Measurements from ENCODE around the gene AADACL4.

The AADACL4 gene

GRCh38 chr1:12618661-12618964 is 25.3 kb upstream of the AADACL4 start:
- TF ChIP-seq CTCF (IDR thresholded peaks at IDR 0.05; ENCODE audit: low read depth, low read length) = no peak
- no peak for TF ChIP-seq MYC (IDR thresholded peaks at IDR 0.05; ENCODE audit: low read depth, low read length)
- TF ChIP-seq POLR2A (IDR thresholded peaks at IDR 0.05; ENCODE audit: extremely low read depth, insufficient read length) = no peak
- TF ChIP-seq MAX (IDR thresholded peaks at IDR 0.05; ENCODE audit: low read depth, low read length) = no peak
- no peak for DNase-seq (ENCODE audit: low read depth)
- peak overlapping the region; percentile 51 for H3K4me3 ChIP-seq (ENCODE audit: low read depth, low read length)

DNA sequence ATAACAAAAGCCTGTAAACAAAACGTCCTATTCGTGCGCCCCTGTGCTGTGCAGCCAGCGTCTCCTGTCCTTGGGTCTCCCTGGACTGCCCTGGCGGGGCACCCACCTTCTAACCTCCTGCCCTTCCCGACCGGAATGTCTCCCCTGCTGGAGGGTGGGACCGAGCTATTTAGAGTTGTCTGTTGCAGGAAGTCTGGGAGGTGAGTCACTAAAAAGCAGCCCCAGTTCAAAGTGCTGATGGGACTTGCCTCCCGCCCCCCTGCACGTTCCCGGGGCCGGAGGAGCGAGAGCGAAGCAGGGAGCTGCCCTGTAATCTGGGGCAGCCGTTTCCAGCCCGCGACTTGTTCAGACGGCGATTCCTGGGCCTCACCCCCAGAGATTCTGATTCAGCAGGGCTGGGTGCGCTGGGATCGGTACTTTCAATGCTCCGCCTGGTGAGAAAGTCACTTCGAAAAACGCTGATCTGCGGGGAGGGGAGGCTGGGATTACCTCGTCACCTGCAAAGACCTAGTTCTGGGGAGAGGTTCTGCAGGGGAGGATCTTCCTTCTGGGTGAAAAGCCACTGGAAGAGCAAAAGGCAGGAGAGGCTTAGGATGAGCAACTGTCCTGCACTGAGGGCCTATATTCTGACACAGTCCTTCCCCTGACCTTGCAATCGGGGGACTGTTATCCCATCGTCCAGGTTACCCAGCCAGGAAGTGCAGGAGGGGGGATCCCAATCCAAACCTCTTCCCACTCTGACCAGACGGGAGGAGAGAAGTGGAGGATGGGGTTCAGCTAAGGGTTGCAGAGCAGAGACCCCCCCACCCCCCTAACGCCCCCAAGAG is 24.7 kb upstream of the AADACL4 start:
- TF ChIP-seq POLR2A (IDR thresholded peaks at IDR 0.05; ENCODE audit: extremely low read depth, insufficient read length) (no peak), MAX (IDR thresholded peaks at IDR 0.05; ENCODE audit: low read depth, low read length) (peak; percentile 59; the same call in 1 of the 2 replicates), CTCF (IDR thresholded peaks at IDR 0.05; ENCODE audit: low read depth, low read length) (no peak), MYC (IDR thresholded peaks at IDR 0.05; ENCODE audit: low read depth, low read length) (no peak)
- peak overlapping the region; percentile 51 for H3K4me3 ChIP-seq (ENCODE audit: low read depth, low read length)
- peak; percentile 84 for DNase-seq (ENCODE audit: low read depth)

DNA sequence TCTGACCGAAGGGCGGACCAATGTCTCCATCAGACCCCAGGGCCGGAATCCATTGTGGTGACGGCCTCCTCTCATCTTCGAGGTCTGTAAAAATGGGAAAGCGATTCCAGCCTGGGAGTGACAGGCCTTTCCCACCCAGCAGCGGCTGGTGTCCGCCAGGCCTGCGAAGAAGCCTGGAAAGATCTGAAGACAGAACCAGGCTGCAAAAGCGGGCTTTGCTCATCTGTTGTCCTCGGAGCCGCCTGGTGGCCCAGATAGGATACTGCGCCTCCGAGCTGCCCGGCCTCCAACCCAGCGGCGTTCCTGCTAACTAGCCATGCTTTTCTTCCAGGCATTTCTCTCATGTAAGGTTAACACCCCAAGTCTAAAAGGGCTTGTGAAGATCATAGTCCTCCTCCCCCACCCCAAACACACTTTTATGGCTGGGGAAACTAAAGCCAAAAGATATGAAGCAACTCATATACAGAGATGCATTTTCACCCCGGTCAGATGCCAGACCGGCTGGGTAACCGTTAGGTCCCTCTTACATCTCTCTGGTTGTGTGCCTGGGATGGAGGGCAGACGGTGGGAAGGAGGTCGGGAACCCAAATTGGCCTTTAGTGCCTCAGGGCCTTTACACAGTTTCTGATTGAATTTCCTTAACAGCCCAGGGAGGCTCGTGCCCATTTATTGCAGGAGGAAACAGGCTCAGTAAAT is 23.9 kb upstream of the AADACL4 start:
- DNase-seq (ENCODE audit: low read depth) = peak; percentile 82
- no peak overlapping the region for H3K4me3 ChIP-seq (ENCODE audit: low read depth, low read length)
- TF ChIP-seq CTCF (IDR thresholded peaks at IDR 0.05; ENCODE audit: low read depth, low read length) = peak; percentile 88
- TF ChIP-seq MYC (IDR thresholded peaks at IDR 0.05; ENCODE audit: low read depth, low read length) = no peak

DNA sequence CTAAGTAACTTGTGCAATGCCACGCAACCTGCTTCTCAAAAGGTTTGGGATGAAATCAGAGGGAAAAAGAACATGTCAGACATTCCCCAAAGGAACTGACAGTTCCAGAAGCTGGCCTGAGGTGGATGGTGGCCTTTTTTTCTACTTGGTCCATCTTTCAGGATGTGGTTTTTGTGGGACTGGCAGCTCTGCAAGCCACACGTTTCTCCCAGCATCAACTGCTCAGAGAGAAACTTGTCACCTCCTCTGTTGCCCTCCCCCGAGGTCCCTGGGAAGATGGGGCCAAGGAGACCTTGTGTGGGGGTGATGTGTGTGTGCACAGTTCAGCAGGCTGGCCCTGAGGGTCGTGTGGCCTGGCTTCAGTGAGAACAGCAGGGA is 23.4 kb upstream of the AADACL4 start:
- TF ChIP-seq MAX (IDR thresholded peaks at IDR 0.05; ENCODE audit: low read depth, low read length) (no peak), MYC (IDR thresholded peaks at IDR 0.05; ENCODE audit: low read depth, low read length) (no peak), POLR2A (IDR thresholded peaks at IDR 0.05; ENCODE audit: extremely low read depth, insufficient read length) (no peak), CTCF (IDR thresholded peaks at IDR 0.05; ENCODE audit: low read depth, low read length) (no peak)
- H3K4me3 ChIP-seq (ENCODE audit: low read depth, low read length) = no peak overlapping the region
- peak; percentile 80 for DNase-seq (ENCODE audit: low read depth)

DNA sequence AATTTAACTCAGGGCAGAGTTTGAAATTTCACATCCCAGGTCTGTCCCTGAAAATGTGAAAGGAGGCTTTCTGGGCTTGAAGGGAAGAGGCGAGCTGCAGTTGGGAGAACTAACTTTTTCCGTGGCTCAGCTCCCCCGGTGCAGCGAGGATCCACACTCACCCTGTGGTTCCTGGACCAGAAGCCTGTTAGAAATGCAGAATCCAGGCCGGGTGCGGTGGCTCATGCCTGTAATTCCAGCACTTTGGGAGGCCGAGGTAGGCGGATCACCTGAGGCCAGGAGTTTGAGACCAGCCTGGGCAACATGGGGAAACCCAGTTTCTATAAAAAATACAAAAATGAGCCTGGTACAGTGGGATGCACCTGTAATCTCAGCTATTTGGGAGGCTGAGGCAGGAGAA is 23.0 kb upstream of the AADACL4 start:
- no peak for TF ChIP-seq MAX (IDR thresholded peaks at IDR 0.05; ENCODE audit: low read depth, low read length)
- TF ChIP-seq MYC (IDR thresholded peaks at IDR 0.05; ENCODE audit: low read depth, low read length) = no peak
- TF ChIP-seq CTCF (IDR thresholded peaks at IDR 0.05; ENCODE audit: low read depth, low read length) = no peak
- TF ChIP-seq POLR2A (IDR thresholded peaks at IDR 0.05; ENCODE audit: extremely low read depth, insufficient read length) = no peak
- no peak for DNase-seq (ENCODE audit: low read depth)
- no peak overlapping the region for H3K4me3 ChIP-seq (ENCODE audit: low read depth, low read length)
